Middle frontal gyrus (tissue), 1 donor: Measurements from ENCODE around the gene MDN1.

Experiments
- DNase-seq: peaks from one replicate; pipeline ENCODE4 v3.0.0-alpha.2; 2015; ENCODE audit warnings: low spot score; ENCODE audit errors: extremely low spot score

MDN1 gene

DNA sequence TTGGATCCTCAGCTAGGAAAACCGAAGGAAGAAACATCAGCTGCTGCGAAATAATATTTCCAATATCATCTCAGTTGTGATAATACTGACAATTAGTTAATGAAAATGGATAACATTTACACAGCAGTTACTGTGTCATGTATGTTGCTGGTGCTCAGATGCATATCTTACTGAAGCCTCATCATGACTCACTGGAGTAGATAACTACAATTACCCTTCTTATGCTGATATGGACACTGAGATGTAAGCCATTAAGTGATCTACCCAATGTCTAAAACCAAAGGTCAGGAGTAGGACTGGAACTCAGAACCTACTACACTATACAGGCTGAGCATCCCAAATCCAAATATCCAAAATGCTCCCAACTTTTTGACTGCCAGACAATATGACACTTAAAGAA, 126.4 kb downstream of the MDN1 start:
- no peak for DNase-seq

DNA sequence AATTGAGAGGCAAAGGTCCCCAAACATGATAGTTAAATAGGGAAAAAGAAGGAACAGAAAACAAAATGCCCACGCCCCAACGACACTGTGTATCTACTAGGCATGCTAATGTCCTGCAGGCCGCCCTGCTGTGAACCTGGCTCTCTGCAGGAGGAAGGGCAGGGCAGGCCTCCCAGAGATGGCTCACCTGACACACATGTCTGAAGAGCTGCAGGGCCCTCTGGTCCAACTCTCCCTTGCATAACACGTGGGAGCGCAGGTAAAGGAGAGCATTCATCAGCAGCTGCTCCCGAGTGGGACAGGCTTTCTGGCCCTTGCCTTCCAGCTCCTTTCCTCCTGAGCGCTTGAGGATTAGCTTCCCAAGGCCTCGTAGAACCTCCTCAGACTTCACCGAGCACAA, 127.3 kb downstream of the MDN1 start:
- DNase-seq, result no peak

DNA sequence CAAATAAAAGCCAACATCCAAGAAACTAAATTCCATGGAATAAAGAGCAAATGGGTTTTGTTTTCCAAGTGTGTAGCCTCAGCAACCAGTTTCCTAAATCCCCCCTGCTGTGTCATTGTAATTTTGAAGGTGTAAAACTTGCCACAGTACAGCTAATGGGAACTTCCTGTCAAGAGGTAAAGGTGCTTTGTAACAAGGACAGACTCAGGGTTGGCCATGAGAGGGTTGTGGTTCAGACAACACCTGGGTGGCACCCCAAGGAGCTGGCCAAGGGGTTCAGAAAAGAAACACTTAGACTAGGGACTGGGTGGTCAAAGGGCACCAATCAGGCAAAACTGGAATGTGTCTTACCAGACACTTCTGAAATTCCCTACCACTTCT, 128.7 kb downstream of the MDN1 start:
- DNase-seq, result no peak

- DNase-seq, result peak; percentile 40
Measured at GRCh38 chr6:89689732-89690131, 129.9 kb downstream of the MDN1 start.

- DNase-seq, result no peak
Measured at GRCh38 chr6:89688328-89688727, 131.3 kb downstream of the MDN1 start.

DNA sequence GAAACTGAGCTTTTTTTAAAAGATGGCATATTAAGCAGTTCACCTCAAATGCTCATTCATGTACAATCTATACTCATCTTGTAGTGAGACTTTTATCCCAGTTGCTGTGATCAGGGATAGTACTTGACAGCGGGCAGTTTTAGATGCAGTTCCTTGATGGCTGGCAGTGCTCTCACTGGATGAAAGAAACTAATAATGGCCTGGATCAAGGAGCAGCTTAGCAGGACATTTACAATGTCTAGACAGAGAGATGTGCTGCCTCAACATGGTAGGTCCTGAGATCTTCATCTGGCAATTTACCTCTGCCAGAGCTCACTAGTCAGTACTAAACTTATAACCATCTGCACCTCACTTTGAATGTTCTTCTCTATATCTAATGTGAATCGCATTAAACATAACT, 134.3 kb downstream of the MDN1 start:
- DNase-seq, result no peak

DNA sequence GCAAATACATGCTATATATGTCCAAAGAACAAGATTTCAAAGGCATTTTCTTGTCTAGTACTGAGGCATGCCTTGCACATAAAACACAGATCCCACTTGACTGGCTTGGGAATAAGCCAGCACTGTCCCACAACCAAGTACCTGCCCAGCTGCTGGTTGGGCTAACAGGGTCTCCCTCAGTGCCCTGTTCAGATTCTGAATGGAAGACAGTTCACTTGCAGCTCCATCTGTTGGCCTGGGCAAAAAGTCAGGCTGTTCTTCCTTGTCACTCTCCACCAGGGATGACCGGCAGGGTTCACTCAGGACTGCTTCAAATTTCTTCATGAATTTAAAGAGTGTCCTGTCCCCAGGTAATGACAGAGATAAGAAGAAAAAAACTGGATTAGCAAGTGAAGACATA, 136.6 kb downstream of the MDN1 start:
- DNase-seq, result no peak

DNA sequence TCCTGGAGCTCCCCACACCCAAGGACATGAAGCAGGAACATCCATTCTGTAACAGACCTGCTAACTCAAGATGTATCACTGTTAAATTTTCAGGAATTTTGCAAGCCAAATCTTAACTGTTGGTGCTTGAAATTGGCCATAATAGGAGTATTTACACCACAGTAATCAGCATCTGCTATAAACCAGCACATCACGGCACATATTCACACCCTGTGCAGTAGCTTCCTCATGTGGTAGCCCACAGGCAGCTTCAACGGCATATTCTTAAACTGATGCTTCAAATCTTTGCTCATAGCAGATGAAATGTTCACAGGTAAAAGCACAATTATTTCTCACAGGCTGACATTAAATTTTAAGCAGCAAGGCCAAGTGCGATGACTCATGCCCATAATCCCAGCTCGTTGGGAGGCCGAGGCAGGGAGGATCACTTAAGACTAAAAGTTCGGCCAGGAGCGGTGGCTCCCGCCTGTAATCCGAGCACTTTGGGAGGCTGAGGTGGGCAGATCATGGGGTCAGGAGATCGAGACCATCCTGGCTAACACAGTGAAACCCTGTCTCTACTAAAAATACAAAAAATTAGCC, 137.5 kb downstream of the MDN1 start:
- DNase-seq, result no peak

DNA sequence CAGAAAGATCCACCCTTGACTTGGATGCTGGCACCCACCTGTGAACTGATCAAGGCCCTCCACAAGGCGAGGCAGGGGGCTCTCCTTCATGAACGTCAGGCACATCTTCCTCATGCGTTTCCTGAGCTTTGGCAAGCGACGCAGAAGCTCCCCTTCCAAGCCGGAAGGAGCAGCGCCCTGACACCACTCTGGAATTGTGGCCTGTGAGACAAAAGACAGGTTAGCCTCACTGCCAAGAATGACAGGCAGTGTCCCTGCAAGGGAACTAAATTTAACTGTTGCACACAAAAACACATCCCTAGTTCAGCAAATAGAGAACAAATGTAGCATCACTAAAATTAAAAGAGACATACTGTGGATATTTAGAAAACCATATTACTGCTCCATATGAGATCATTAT, 139.0 kb downstream of the MDN1 start:
- no peak for DNase-seq

DNA sequence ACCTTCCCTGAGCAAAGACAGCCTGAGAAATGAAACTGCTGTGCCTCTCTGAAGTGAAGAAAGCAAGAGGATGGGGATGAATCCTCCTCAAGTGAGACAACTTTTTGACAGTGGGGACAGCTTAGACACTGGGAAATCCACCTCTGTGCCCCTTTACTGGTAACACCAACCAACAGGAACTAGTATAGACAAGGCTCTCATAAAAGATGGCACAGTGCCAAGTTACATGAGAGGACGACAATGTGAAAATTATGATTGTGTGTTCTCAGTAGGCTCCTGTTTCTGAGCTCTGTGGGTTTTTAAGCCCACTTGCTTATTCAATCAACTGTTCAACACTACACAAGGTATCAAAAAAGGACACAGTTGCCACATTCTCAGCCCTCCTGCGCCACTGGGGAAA, 139.4 kb downstream of the MDN1 start:
- no peak for DNase-seq

- no peak for DNase-seq
Measured at GRCh38 chr6:89679215-89680120, 140.1 kb downstream of the MDN1 start.

GRCh38 chr6:89678531-89678930, 141.1 kb downstream of the MDN1 start:
- DNase-seq, result no peak

DNA sequence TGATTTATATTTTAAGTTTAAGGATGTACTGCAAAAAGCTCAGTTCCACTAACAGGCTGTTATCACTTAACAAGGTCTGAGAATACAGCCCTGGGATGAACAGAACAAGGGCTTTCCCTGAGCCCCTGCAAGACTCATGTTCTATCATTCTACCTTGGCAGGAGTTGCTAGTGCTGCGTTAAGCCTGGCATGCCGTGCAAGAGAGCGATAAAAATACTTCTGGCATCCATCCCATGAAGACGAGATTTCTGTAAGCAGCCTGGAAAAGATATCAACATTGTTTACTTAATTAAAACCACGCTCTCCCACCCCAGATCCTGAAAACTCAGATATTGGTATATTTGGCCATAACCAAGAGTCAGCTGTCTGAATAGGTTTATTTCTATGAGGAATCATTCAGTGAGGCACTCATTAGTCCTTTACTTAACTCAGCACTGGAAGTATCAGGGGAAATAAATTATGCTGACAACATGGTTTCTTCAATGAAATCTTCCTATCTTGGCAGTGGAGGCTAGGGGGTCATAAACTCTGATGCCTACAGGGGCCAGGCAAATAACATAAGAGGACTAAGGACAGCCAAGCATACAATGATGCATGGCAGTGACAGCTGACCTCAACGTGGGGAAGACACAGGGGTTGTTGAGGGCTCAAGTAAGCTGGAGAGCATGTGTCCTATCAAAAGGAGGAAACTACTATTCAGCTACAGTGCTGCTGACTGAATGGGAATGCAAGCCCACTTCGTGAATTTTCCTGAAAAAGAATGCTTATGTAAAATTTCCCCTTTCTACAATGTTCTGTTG, 143.4 kb downstream of the MDN1 start:
- no peak for DNase-seq

- no peak for DNase-seq
Measured at GRCh38 chr6:89670935-89671565, 148.5 kb downstream of the MDN1 start.

DNA sequence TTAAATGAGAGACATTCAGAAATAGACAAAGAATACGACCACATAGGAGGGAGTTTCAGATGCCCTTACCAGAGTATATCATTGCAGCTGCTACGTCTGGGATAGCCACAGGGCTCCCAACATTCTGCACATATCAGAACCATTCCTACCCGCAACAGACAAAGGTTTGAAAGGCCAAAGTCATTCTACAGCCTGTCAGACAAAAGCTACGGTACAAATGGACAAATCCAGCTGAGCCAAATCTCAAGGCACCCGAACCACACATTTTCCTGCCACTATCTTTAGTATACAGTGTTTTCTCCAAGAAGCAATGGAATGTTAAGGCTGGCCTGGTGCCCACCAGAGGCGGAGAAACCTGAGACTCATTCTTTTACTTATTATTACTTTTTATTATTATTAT, 150.6 kb downstream of the MDN1 start:
- no peak for DNase-seq

GRCh38 chr6:89667872-89668556, 151.6 kb downstream of the MDN1 start:
- no peak for DNase-seq

DNA sequence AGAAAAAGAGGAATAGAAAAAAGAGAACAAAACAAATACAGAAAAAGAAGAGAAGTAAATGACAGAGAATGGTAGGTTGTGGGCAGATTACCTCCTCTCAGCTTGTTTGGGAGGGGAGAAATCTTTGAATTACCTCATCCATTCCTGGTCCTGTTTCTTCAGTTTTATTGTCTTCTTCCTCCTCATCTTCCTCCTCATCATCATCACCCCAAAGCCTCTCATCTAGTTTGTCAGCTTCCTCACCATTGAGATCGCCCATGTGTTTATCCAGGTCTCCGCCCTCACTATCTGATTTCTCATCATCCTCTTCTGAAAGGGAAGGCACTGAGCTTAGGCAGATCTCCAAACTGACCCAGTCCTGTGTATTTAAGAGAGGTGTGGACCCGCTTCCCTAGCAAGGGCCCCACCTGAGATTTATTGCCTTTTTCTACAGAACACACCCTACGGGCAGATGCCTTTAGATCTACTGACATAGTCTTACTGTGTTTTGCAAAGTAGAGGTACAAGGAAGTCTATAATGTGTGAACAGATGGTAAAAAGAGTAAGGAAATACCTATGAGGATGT, 156.9 kb downstream of the MDN1 start:
- no peak for DNase-seq

DNA sequence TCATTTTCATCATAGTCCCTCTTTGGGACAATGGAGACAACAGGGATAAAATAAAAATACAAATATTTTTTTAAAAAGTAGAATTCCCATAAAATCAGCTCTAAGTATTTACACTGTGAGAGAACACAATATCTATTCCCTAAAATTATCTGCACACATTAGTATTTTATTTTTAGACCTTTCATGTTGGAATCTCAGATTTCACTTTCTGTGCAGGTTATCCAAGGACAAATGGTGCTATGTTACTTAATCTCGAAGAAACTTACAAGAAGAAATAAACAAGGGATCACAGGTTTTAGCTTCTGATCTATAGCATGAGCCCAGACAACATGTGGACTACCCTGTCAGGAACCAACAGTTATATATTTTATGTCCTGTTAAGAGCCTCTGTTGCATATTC, 158.0 kb downstream of the MDN1 start:
- DNase-seq, result no peak

GRCh38 chr6:89660981-89661380, 158.6 kb downstream of the MDN1 start:
- no peak for DNase-seq

GRCh38 chr6:89657445-89658158, 162.0 kb downstream of the MDN1 start:
- DNase-seq, result no peak
